HTERT RPE-1 (cell line): Measurements from ENCODE around the gene NAGS.
"Not testable (repeated sequence)": the region's sequence is repeated elsewhere in the genome, so short reads cannot be mapped to it uniquely, and the experiment has no call there.

ENCODE experiments used
- in situ Hi-C: fragments of 300-500 bp; cut with MboI; formaldehyde crosslinking; loops from 4 replicates; pipeline ENCODE4 v1.14.3; 2020; ENCODE audit warnings: low sequenced_read_pairs

Gene NAGS, protein sequence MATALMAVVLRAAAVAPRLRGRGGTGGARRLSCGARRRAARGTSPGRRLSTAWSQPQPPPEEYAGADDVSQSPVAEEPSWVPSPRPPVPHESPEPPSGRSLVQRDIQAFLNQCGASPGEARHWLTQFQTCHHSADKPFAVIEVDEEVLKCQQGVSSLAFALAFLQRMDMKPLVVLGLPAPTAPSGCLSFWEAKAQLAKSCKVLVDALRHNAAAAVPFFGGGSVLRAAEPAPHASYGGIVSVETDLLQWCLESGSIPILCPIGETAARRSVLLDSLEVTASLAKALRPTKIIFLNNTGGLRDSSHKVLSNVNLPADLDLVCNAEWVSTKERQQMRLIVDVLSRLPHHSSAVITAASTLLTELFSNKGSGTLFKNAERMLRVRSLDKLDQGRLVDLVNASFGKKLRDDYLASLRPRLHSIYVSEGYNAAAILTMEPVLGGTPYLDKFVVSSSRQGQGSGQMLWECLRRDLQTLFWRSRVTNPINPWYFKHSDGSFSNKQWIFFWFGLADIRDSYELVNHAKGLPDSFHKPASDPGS

DNA sequence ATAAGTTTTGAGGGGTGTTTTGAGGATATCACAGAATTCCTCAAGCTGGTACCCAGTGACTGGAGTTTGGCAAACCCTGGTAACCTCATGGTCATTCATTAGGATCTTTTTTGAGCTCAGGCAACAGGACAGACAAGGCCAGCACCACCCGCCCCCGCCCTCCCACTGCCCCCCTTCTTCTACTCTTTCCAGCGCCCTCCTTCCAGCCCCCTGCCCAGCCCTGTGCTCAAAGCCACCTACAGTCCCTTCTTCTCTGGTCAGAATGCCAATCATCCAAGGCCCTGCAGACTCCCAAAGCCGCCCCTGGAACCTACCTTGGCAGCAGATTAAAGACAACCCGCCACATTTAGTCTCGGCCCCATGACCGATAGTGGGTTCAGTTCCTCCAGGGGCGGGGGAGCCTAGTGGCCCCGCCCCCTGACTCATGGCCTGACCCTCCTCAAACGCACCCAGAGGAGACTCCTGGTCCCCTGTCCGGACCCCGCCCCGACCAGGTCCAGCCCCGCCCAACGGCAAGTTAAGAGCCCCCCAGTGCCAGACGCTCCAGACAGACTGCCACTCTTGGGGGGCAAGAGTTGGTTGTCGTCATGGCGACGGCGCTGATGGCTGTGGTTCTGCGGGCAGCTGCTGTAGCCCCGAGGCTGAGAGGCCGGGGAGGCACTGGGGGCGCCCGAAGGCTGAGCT lies at the start of gene NAGS:
TSS of gene NAGS (plus strand) at position 546 of the 684 bp plus-strand sequence. CDS start at position 588, 42 bp downstream.
- in situ Hi-C loops = no loop called here

DNA sequence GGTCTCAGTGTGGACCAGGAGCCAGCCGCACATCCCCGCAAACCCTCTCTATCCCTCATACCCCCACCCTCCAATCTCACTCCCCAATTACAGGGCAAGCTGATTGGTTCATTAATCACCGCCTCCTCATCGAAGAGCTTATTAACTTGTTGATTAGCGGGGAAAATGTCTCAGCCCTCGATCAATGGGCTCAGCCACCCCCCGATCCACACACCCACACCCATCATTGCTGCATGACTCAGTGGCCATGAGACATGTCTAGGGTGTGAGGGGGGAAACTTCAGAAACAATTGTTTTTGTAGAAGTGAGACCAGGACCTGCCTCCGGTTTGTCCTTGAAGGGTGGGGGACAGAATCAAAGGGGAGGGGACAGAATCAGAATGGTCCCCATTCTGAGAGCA lies 48.2 kb upstream of the NAGS start:
- in situ Hi-C loops = no loop called here

DNA sequence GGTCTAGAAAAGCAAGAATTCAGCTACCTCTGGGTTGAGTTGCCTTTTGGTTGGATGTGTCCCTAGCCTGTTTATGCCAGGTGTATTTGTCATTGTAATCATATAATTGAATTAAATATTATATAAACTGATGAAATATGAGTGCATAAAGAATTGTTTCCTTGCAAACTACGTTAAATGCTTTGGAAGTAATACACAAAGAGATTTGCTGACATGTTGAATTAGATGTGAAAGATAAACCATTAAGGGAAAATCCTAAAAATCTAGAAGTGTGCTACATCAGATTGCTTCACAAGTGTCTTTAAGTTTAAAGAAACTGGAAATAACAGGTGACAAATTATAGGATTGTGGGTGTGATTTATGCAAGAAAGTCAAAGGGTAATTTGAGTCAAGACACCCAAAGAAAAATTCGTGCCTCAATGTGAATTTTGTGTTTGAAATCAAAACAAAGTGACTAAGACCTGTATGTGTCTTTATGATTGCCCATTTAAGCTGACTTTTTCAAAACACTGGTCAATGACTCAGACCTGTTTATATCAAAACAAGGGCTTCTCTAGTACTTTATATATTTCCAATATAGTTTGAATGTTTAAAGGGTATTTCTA lies 45.6 kb upstream of the NAGS start:
- in situ Hi-C loops = no loop called here

DNA sequence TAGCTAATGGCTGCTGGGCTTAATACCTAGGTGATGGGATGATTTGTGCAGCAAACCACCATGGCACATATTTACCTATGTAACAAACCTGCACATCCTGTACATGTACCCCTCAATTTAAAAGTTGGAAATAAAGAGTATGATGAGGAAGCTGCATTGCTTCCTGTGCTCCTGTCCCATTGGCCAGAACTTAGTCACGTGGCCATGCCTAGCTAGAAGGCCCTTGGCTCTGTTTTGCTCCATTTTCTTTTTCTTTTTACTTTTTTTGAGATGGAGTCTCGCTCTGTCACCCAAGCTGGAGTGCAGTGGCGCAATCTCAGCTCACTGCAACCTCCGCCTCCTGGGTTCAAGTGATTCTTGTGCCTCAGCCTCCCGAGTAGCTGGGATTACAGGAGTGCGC lies 43.1 kb upstream of the NAGS start:
- in situ Hi-C loops = not testable (repeated sequence)

DNA sequence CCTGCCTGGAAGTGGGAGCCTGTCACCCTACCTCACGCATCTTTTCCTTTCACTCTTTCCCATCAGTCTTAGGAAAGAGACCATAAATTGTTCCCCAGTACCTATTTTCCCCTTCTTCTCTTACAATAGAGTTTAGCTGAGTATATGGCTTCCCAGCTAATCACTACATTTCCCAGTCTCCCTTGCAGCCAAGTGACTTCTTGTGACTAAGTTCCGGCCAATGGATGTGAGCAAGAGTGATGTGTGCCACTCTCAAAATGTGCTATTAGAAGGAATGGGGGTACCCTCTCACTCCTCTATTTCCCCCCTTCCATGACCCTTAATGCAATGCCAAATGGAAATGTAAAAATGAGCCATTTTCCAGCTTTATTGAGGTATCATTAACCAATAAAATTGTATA lies 42.5 kb upstream of the NAGS start:
- in situ Hi-C loops = no loop called here

DNA sequence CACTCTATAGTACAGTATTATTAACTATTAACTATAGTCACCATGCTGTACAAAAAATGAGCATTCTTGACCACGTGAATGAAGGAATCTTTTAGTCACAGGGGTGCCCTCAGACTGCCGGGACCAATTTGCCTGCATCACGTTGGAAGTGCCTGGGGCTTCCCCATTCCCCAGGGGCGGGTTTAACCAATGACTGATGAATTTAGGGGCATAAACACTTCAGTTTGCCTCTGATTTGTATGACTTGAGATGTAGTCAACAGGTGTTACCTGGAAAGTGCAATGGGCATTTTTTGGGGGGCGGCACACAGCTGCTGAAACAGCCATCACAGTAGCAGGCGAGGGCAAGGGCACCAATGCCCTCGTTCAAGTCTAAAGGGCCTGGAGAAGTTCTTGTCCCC lies 41.9 kb upstream of the NAGS start:
- in situ Hi-C loops = no loop called here

DNA sequence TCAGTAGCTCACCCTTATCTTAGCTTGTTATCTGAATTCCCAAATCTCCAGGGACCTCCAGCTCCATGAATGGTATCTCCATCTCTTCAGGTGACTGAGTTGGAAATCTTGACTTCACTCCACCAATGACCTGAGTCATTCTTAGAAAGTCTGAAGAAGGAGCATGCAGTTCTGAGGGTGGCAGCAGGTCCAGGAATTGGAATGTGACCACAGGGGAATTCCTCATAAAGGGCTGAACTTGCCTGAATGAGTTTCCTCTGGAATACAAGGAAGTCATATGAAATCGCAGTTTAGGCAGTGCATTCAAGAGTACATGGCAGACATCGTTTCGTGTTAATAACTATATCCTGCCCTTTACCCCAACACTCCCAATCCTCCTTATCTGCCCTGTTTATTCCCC lies 38.1 kb upstream of the NAGS start:
- in situ Hi-C loops = no loop called here

DNA sequence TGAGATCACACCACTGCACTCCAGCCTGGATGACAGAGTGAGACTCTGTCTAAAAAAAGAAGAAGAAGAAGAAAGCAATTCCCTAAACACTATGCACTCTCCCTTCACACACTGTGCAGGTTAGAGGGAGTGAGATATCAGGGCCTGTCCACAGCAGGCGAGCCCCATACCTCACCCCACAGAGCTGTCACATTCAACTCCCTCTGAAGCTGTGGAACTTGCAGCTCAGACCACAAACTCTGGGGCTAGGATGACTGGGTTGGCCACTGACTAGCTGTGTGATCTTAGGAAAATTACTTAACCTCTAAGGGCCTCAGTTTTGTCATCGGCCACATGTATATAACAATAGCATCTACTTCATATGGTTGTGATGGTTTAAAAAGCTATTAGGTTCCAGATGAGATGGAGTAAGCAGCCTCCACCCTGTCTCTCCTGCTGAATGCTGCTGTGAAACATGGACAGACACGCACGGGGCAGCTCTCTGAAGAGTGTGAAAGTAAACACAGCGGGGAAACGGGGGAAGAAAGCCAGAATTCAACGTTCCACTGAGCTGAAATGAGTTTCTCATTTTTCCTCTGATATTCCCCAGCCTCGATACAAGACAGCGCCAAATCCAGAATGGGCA lies 37.1 kb upstream of the NAGS start:
- in situ Hi-C loops = no loop called here

DNA sequence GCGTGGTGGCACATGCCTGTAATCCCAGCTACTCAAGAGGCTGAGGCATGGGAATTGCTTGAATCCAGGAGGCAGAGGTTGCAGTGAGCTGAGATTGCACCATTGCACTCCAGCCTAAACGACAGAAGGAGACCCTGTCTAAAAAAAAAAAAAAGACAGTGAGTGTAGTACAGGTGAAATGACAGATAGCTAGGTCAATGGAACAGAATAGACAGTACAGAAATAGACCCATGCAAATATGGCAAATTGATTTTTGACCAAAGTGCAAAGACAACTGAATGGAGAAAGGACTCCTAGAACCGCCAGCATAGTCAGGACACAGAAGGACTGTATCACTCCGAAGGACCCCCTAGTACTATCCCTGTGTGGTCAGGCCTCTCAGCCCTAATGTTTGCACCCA lies 34.1 kb upstream of the NAGS start:
- in situ Hi-C loops = no loop called here

DNA sequence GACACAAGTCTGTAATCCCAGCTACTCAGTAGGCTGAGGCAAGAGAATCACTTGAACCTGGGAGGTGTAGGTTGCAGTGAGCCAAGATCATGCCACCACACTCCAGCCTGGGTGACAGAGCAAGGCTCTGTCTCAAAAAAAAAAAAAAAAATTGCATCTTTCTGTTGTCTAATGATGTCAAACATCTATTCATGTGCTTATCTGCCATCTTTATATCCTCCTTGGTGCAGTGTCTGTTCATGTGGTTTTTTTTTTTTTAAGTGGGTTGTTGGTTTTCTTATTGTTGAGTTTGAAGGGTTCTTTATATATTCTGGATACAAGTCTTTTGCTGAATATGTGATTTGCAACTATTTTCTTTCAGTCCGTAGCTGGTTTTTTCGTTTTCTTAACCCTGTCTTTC lies 33.0 kb upstream of the NAGS start:
- in situ Hi-C loops = not testable (repeated sequence)

DNA sequence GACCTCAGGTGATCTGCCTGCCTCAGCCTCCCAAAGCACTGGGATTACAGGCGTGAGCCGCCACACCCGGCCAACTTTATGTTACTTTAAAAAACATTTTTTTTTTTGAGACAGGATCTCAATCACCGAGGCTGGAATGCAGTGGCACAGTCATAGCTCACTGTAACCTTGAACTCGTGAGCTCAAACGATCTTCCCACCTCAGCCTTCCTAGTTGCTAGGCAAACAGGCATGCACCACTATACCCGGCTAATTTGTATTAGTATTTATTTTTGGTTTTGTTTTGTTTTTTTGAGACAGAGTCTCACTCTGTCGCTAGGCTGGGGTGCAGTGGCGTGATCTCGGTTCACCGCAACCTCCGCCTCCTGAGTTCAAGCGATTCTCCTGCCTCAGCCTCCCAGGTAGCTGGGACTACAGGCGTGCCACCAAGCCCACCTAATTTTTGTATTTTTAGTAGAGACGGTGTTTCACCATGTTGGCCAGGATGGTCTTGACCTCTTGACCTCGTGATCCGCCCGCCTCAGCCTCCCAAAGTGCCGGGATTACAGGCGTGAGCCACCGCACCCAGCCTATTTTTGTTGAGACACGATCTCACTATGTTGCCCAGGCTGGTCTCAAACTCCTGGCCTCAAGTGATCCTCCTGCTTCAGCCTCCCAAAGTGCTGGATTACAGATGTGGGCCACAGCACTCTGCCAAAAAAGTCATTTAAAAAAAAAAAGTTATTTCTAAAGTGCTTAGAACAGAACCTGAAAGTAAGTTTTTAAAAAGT lies 31.8 kb upstream of the NAGS start:
- in situ Hi-C loops = not testable (repeated sequence)

DNA sequence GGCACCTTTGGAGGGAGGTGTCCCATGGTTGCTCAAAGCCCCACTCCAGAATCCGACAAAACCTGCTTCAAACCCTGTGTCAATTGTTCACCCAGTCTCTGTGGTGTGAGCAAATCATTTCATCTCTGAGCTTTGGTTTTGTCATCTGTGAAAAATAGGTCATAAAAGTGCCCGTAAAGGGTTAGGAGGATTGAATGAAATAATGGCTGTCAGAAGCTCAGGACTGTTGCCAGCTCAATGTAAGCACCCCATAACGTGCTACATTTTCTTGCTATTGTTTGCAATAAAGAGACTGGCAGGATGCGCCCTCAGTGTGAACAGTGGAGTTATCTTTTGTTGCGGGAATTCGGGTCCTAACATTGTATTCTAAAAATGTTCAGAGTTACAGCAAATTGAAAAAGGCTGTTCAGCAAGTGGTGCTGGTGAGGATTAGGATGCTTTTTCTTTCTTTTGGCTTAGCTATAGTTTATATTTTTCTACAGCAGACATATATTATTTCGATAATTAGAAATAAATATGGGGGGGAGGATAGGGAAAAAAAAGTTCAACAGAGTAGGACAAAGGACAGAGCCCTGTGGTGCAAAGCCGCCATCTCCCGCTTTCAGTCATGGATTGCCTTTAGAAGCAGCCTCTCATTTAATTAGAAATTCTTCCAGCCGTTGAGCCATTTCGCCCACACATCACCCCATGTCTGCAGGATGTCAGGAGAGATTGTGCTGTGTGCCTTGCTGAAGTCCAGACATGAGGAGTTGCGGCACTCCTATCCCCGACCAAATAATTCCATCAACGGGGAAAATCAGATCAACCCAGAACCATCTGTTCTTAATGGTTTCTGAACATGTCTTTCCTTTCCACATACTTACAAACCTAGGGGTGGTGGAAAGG lies 29.8 kb upstream of the NAGS start:
- in situ Hi-C loops = no loop called here

DNA sequence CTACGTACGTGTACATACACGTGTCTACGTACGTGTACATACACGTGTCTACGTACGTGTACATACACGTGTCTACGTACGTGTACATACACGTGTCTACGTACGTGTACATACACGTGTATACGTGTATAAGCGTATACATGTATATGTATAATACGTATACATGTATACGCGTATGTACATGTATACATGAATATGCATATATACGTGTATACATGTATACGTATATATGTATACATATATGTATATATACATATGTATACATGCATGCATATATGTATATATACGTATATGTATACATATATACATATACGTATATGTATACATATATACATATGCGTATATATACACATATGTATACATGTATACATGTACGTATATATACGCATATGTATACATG lies 28.5 kb upstream of the NAGS start:
- in situ Hi-C loops = no loop called here

DNA sequence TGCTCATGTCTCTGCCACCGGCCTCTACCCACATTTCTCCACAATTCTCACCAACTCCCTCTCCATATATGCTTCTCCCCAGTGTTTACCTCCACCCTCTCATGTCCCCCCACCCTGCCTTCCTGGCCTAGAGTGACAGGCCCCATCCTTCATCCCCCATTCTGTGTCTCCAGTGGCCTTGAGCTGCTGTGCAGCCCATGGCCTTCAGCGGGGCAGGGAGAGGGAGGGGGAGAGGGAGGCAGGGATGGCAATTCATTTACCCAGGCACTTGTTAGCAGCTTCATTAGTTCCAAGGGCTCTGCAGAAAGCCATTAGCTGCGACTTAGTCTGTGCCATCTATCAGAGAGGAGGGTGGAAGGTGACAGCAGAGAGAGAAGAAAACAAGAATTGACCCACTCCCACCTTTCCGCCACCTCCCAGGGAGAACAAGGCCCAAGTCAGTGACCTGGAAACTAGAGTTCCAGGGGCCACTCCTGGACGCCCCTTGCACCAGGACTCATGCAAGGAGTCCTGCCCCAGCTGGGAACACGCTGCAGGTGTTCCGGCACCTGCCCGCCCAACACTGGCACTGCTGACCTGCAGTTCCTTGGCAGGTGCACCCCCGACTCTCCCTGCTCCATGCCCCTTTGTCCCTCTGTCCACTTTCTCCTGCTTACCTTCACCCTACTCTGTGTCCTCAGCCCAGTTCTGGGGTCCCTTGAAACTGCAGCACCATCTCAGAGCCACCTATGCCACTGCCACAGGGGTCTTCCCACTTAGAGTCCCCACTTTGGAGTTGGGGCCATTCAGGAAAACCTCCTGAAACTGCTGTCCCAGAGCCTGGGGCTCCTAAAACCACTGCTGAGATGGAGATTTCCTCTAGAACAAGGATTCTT lies 27.2 kb upstream of the NAGS start:
- in situ Hi-C loops = no loop called here

DNA sequence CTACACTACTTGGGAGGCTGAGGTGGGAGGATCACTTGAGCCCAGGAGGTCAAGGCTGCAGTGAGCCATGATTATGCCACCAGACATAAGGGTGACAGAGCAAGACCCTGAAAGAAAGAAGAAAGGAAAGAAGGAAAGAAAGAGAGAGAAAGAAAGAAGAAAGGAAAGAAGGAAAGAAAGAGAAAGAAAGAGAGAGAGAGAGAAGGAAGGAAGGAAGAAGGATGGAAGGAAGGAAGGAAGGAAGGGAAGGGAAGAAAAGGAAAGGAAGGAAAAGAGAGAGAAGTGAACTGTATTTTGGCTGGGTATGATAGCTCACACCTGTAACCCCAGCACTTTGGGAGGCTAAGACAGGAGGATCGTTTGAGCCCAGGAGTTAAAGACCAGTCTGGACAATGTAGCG lies 26.3 kb upstream of the NAGS start:
- in situ Hi-C loops = no loop called here

DNA sequence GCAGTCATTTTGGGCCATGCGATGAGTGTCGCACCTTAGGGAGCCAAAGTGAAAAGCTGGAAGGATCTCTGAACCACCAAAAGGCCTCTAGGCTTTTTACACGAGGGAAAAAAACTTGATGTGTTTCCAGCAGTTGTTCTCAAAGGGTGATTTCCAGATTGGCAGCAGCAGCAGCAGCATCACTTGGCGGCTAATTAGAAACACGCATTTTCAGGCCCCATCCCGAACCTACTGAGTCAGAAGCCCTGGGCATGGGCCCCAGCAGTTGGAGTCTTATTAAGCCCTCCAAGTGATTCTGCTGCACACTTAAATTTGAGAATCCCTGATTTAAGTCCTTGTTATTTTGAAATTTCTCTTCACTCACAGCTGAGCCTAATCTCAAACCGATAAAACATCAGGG lies 25.4 kb upstream of the NAGS start:
- in situ Hi-C loops = no loop called here

DNA sequence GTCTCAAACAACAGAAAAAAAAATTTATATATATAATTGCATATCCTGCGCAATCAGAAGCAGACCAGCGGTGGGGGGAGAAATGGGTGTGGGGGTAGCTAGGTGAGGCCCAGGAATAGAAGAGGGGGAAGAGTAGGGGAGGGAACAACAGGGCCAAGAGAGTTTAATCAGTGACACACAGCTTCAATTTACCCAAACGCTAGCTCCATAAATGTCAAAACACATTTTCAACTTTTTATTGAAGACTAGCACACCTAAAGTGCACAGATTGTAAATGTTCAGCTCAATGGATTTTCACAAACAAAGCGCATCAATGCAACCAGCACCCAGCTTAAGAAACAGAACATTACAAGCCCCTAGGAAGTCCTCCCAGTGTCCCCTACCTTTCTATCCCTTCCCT lies 24.8 kb upstream of the NAGS start:
- in situ Hi-C loops = no loop called here

DNA sequence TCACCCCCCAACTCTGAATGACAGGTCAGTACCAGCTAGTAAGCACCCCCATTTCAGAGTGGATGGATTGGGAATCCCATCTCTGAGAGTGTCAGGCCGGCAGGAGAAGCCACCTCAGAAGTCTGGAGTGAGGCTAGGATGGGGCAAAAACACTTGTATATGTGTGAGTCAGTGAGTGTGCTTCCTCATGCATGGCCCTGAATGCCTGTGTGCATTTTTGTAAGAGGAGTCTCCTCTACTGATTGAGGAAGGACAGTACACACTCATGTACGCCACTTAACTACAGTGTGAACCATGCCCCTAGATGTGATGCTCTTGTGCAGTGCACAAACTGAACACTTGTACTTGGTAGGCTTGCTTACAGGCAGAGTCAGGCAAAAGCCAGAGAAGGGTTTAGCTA lies 22.3 kb upstream of the NAGS start:
- in situ Hi-C loops = no loop called here

DNA sequence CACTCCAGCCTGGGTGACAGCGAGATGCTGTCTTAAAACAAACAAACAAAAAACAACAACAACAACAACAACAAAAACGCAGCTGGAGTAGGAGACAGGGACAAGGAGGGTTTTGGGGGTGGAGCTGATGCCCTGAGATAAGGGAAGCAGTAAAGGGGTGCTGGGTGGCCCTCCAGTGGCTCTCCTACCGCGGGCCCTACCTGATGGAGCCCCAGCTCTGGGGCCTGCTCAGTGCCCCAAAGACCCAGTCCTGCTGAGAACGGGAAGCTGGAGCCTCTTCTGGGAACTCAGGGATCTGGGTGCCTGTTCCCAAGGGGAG lies 21.3 kb upstream of the NAGS start:
- in situ Hi-C loops = no loop called here
